Left forelimb (tissue), 1 donor: ENCODE results near the gene SH2D7.

Source experiments
- DNase-seq: peaks from one replicate; pipeline ENCODE4 v3.0.0-alpha.2; 2018; ENCODE audit warnings: low spot score

The SH2D7 gene

DNA sequence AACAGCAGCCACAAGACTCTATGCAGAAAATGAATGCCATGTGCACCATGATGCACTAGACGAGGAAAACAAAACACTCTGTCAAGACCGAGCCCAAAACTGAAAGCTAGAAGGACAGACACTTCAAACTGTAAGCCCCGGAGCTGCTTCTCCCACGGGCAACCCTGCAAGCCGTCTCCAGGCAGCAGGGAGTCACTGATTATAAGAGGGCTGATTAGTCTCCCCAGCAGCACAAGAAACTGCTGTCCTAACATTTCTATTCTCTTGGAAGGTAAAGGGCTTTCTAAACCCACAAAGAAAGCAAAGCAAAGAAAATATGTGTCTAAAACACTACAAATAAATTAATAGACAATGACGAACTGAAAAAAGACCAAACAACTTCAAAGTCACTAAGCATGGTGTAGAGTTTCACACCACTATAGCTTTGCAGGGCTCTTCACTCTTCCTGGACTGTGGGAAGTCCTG is 30.4 kb upstream of the SH2D7 start:
- no peak for DNase-seq

DNA sequence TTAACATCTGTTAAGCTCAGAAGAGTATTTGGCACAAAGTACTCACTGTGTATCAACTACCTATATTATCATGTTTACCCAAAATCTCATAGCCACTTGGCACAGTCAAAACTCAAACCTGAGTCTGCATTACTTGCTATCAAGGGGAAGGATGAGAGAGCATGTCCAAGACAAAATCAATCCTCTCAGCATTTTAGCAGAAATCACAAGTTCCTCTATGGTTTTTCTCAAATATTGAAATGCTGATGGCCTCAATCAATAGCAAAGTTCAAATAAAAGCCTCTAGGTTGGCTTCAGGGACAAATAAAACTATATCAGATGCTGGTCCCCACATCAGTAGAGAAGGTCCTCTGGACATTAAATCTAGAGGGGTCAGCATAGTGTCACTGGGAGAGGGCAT is 29.1 kb upstream of the SH2D7 start:
- no peak for DNase-seq

DNA sequence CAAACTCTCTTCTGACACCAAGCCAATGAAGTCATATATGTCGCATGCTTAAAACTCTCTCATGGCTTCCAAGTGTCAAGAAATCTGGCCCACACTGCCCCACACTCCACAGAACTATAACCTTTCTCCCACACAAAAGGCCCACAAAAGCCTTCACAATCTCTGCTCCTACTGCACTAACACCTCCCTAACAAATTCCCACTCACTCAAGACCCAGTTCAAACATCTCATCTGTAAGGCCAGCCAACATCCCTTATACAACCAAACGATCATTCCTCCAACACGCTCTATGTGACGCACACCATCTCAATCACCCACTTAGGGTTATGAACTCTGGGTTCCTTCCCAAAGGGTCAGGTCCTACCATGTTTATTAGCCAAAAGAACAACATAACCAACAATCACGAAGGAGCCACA is 28.4 kb upstream of the SH2D7 start:
- no peak for DNase-seq

DNA sequence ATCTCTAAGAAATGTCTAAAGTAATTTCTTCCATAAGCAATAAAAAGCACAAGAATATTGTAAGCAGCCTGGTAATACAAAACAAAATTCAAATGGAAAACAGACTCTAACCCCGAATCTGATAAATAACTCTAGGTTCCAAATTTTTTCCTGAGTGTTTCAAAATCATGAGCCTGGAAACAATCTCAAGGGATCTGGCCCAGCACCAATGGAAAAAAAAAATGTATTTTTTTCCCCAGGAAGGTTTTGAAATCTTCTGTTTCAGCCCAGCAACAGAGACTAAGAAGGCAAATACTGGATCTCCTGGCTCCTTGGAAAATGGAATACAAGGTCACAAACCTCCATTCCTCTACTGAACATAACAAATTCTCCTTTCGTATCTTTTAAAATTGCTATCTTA is 27.8 kb upstream of the SH2D7 start:
- no peak for DNase-seq

DNA sequence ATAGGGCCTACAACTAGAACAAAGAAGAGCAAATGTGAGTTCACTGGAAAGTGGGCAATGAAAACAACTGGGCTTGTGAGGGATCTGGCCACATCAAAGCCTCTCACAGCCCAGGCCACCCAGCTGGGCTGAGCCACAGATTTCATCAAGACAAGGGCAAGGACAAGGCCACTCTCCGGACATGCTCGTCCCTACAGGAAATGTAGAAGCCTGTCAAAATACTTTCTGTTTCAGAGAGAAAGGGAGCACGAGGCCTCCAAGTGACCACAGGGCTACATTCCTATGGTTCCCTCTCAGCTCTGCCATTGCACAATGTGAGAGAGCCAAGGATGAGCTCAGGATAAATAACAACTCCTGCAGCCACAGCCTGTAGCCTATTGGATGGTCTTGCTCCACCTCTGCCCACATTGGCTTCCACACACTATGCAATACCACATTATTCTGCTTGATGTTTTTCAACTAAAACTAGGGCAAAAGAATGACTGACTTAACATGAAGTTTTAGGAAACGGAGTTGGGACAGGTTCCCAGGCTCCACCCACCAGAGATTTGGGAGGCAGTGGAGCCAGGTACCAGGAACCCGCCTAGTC is 27.0 kb upstream of the SH2D7 start:
- no peak for DNase-seq

DNA sequence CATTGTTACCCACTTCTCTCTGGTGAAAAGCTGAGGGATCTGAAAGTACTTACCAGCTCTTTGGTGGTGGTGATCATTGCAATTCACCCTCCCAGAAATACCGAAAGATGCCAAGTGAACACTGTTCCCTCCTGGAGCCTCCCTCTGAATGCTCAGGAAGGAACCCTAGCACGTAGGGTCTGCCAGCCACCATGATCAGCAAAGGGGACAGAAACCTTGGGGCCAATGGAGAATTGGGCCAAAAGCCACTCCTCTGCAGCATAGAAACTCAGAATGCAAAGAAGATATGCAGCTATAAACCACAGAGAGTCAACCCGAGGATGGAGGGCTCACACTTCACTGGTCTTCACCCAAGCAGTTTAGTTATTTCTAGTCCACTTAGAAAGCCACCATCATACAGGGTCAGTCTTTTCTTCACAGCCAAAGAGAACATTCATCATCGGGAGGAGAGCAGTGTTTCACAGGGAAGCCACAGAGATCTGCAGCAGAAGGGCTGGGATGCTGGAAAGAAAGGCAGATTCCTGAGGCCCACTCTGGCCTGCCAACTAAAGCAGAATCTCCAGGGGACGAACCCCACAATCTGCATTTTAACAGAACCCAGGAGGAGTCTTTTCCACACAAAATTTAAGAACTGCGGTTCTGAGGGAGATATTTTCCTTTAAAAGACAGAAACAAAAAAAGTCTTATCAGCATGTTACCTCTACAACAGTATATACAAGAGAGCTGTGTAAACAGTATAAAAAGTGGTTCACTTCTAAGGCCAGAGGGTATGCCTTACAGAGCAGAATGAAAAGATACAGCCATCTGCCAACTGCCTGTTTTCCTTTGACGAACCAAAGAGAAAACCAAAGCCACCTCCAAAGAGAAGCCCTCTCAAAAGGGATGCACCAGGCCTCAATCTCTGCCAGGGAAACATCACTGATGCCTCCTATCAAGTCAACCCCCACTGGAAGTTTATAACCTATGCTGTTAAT is 26.1 kb upstream of the SH2D7 start:
- DNase-seq: no peak

DNA sequence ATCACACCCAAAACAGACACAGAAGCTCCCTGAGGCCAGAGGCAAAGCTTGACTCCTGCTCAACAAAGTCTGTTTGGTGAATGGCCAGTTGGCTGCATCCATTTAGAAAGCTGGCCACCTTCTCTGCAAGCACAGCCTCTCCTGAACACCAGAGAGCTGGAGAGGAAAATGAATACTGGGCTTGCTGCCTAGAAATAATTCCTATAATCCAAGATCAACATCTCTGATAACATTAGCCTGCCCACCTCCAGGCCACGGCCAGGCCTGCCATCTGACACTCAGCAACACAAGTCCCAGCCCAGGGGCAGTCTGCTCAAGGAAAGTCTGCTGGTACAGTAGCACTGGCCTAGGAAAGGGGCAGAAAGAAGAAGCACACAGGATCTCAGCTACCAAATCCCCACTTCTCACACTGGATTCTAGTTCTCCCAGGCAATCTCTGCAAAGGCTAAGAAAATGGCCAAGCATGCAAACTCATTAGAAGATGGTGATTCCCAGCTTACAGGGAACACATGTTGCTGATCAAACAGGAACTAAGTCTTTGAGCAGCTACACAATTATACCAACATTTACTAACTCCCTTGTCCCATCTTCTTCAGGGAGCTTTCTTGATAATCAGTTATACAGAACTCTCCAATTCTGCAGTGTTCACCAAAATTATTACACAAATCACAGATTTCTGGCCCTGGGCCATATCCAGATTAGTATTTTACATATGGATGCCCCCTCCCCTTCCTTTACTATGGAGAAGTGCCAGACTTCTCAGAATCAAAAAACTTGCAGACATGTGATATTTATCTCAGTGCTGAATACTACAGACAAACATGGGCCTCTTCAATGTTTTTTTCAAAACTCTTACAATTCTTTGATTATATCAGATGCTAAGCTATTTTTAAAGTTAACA is 24.8 kb upstream of the SH2D7 start:
- DNase-seq: no peak

DNA sequence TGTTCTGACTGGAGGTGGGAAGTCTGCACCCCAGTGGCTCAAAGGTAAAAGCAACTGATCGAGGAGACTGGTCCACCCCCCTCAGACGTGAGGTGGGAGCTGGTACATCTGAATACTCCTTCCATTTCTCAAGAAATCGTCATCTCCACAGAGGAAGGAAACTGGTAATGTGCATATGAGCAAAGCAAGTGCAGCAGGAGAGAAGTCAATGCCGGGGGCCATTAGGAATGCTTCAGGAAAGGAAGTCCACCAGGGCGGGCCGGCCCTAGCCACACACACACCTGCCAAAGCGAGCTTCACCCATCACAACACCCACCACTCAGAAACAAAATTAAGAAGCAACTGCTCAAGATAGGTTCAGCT is 23.3 kb upstream of the SH2D7 start:
- DNase-seq: no peak

DNA sequence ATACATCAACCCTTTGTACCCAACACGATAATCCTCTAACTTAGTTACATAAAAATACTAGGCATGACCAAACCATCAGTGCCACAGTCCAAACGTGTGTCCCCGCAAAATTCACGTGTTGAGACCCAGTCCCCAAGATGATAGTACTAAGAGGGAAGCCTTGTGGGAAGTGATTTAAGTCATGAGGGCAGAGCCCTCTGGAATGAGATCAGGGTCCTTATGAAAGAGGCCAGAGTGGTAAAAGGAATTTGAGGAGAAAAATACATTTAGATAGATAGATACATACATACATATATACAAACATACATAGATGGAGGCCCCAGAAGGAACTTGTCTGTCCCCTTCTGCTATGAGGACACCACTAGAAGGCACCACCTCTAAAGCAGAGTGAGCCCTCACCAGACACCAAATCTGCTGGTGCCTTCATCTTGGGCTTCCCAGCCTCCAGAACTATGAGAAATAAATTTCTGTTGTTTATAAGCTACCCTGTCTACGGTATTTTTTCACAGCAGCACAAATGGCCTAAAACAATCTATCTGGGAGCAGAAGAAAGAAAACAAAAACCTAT is 22.8 kb upstream of the SH2D7 start:
- DNase-seq: no peak

DNA sequence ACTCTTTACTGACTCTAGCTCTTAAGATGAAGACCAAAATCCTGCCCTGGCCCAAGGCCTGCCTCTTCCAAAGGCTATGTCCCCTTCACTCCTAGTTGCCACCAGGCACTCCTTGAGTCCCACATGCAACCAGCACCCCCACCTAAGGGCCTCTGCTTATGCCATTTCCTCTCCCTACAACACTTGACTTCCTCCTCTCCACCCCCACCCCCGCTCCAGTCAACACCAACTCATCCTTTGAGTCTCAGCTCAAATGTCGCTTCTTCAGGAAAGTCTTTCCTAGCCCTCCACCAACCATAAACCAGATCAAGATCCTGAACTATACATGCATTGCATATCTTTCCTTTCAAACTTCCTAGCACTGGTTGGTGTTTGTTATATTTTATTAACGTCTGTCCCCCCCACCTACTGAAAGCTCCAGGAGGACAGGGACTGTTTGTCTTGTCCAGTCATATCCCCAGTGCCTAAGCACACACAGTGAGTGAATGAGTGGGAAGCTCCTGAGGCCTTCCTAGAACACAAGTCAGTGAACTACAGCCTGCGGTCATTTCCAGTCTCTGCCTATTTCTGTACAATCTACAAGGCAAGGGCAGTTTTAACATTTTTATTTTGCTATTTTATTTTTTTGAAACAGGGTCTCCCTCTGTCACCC is 22.2 kb upstream of the SH2D7 start:
- DNase-seq: no peak

DNA sequence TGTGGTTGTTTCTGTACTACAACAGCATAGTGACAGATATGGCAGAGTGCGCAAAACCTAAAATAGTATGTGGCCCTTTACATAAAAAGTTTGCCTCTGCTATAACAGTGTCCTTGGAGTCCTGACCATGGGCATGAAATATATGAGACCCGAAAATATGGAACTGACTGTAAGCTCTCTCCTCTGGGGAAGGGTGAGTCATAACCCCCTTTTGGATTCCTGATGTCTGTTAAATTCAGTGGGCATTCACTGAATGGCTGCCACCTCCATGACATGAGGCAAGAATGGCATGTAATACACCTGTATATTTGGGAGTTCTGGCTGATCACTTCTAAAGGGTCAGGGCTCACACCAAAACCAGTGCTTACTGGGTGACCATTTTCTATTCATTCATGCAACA is 21.0 kb upstream of the SH2D7 start:
- DNase-seq: no peak

DNA sequence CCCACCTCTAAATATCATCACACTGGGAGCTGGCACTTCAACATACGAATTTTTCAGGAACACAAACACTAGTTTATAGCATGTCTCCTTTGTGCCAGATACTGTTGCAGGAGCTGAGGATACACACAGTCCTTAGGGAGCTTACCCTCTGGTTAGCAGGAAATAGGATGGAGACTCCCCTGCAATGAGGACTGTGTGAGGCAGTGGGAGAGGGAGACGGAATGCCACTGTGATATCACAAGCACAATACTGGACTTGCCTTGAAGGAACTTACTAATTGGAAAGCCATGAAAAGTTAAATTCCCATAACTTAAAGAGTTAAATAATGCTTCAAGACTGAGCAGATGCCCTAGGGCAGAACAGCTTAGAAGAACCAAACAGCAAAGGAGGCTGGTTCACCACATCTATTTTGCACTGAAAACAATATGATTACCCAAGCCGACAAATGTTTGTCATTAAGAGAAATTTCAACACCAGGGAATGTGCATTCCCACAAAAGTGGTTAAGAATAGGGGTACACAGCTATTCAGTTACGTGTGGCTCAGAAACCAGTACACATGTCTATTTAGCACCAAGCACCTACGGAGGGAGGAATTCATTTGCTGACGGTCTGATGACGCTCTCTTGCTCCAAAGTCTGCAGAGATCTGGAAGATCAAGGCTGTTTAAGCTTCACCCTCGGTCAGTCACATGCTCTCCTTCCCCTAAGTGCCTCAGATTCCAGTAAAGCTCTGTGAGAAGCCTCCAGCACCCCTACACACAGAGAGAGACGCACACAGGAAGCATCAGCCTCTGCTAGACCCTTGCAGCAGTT is 20.1 kb upstream of the SH2D7 start:
- DNase-seq: no peak

DNA sequence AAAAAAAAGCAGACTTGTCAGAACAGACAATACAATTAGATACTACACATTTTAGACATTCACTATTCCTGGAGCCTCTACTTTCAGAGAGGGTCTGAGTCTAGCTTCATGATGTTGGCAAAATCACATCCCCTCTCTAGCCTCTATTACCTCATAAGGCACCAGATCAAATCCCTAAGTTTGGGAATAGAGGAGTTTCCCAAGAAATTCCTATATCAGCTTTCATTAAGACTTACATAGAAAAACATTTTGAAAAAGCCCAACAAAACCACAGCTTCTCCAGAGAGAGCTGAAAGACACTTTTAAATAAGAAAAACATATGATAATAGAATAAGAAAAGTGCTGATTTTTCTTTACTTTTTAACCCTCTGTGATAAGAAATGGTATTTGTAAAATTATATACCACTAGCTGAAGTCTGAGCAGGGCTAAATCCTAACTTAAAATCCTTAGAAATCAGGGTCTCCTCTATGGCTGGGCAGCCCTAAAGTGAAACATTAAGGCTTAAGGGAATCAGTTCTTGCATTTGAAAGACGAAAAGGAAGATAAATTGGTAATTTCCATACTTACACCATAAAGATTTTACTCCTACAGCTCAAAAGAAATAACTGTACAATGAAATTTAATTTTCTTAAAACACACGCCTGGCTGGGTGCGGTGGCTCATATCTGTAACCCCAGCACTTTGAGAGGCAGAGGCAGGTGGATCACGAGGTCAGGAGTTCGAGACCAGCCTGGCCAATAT is 19.1 kb upstream of the SH2D7 start:
- DNase-seq: no peak

DNA sequence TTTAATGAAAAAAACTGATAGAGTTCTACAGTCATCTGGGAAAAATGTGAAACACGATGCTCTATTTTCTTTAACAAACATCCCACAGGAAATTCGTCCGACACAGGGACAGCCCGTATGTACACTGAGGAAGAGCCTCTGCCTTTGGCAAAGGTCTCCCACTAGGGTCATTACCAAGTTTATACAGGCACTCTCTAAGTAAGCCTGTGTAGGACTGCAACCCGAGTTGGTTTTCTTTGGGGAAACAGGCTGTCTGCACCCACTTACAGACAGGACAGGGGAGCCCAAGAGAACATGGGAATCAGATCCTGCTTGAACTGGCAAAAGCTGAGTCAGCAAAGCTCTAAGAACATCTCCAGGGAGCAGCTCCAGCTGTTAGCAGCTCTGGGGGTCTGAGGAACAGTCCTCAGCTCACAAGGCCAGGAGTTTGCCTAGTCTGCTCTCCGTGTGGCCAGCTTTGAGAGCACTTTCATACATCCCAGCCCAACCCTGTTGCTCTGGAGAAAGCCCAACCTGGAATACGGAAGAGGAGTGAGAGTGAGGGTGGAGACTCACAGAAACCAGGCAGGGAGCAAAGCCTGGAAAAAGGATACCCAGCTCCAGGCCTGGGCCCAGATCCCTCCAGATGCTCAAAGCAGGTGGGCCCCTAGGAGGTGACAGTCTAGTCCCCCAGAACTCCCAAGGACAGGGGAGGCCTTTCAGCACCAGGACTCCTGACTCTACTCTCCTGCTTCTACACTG is 16.7 kb upstream of the SH2D7 start:
- peak; percentile 70 for DNase-seq

DNA sequence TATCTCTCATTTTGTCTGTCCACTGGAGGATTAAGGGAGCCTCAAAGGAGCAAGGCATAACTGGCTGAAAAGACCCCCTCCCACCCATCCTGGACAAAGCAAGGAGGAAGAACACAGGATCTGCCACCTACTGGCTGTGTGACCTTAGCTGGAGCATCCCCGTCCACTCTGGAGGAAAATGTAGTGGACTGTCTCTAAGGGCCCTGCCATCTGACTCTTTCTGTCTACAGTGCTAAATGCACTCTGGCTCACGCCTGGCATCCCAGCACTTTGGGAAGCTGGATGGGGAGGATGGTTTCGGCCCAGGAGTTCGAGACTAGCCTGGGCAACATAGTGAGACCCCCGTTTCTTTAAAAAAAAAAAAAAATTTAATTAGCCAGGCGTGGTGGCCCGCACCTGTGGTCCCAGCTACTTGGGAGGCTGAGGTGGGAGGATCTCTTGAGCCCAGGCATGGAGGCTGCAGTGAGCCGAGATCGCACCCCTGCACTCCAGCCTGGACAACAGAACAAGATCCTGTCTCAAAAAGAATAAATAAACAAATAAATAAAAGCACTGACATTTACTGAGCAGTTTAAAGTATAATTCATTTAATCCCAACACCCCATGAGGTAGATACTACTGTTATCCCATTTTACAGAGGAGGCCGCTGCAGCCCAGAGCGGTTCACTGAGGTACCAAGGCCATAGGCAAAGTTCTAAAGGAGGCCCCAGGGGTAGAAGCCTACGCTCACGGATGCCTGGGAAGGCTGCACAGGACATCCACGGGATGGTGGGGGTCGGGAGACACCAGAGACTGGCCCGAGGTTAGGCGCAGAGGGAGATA is 15.9 kb upstream of the SH2D7 start:
- DNase-seq: no peak

DNA sequence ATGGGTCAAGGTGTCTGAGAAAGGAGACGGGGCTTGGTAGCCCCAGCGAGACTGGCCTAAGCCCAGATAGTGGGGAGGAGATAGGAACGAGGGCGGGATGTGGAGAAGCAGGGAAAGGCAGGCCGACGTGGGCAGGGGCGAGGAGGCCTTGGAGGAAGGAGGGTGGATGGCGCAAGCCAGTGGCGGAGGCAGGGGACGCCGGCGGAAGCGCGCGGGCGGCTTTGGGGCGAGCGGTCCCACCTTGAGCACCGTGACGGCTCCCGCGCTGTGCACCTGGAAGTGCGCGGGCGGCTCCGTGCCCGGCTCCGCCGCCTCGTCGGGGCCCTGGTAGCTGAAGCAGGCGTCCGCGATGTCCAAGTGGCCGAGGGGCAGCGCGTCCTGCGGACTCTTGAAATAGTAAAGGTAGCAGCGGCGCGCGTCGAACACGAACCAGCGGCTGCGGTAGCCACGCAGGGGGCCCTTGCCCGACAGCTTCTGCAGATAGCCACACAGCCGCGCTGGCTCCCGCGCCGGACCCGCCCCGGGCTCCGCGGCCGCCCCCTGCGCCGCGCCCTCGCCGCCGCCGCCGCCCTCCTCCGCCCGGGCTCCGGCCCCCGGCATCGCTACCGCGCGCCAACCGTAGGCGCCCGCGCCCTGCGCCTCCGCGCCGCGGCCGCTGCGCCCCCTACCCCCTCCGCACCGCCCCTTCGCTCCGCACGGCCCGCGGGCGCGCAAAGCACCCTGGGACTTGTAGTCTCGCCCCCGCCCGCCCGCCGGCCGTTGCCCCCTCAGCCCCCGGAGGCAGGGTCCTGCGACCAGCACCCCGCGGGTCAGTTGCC is 15.1 kb upstream of the SH2D7 start, which contains the start of gene TBC1D2B:
TSS of gene TBC1D2B (minus strand) at position 659 of the 818 bp plus-strand sequence. CDS start at position 600, 59 bp downstream.
- DNase-seq: peak; percentile 81

DNA sequence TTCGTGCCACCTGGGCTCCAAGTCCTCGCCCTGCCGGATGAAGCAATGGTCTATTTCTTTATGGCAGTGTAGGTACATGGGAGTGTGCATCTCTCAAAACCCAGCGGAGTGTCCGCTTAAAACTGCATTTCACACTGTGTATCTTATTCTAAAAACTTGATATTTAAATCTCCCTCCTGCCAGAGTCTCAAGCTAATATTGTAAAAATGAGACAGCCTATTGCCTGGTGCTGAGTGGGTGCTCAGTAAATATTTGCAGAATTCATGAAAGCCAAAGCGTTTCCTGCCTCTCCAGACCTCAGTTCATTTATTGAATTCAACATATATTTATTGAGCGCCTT is 14.5 kb upstream of the SH2D7 start:
- DNase-seq: no peak
